Measurements from ENCODE around the gene MAFG.

The MAFG gene

DNA sequence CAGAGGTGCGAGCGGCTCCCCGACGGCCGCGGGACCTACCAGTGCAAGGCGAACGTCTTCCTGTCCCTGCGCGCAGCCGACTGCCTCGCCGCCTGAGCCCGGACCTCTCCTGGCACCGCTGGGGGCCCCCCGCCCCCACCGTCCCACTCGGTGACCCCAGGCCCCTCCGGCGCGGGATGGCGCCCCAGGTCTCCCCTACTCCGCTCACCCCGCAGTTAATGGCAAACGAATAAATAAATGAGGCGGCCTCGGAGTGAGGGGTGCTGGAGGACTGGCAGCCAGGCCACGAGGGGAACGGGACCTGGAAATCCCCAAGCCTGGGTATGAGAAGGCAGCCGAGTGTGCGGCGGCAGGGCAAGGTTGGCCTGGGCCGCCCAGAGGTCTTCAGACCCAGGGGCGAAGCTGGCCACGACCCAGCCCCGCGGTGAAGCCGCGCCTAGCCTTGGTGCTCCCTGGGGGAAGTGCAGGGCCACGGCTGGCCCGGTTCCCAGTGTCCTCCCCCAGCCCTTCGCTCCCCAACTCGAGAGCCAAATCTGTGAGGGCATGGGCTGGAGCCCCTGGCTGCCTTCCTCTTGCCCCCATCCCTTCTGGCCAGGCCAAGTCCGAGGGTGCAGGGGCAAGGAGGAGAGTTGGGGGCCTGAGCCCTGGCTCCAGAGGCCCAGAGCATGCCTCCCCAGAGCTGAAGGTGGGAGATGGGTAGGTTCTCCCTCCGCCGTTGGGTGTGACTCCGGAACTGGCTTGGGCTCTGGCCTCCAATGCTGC is 24.7 kb downstream of the MAFG start:
- Histone ChIP-seq H3K9ac (ENCODE audit: low read length in 5 of 5) (peak overlapping the region in 1 of 5 donors; percentile 25), H3K27ac (ENCODE audit: low read depth, low read length) (no peak overlapping the region), H3K4me1 (ENCODE audit: control insufficient read depth in 5 of 5, insufficient read depth in 5 of 5, low read length in 5 of 5) (peaks cover 0 to 19% (median 11%) of the 10 kb centered on the region in 5 donors), H3K27me3 (ENCODE audit: control insufficient read depth in 5 of 5, insufficient read depth in 4 of 5, low read length in 5 of 5) (peaks cover 0 to 3% (median 0%) of the 10 kb centered on the region in 5 donors), H3K9me3 (ENCODE audit: control insufficient read depth in 5 of 5, low read length in 5 of 5) (no peaks in the 10 kb centered on the region), H3K36me3 (ENCODE audit: control insufficient read depth in 5 of 5, insufficient read depth in 5 of 5, low read length in 5 of 5) (peaks cover 0 to 67% (median 52%) of the 10 kb centered on the region in 5 donors), H3K4me3 (ENCODE audit: low read depth in 1 of 5, low read length in 5 of 5) (peak overlapping the region in 2 of 5 donors; percentile 47 to 52)

DNA sequence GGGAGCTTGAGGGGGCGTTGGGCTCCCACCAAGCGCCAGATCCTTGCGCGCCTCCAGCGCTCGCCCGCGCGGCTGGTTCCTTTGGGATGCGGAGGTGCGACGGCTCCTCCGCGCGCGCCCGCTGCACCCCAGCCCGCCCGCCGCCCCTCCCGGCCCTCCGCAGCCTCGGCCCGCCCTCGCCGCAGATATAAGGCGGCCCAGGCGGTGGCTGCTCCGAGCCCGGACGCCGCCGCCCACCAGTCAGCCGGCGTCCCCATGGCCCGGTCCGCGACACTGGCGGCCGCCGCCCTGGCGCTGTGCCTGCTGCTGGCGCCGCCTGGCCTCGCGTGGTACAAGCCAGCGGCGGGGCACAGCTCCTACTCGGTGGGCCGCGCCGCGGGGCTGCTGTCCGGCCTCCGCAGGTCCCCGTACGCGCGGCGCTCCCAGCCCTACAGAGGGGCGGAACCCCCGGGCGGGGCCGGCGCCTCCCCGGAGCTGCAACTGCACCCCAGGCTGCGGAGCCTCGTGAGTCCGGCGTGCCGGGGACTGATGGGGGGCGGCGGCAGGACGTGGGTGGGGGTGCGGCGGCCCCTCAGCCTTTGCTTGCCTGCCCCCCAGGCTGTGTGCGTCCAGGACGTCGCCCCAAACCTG is 25.4 kb downstream of the MAFG start, which contains the start of gene NPB:
NPB (plus strand) TSS at position 216 of the 630 bp plus-strand sequence; CDS start at position 256, 40 bp downstream.
- Histone ChIP-seq H3K36me3 (ENCODE audit: control insufficient read depth in 5 of 5, insufficient read depth in 5 of 5, low read length in 5 of 5) (peaks cover 0 to 69% (median 52%) of the 10 kb centered on the region in 5 donors), H3K27ac (ENCODE audit: low read depth, low read length) (no peak within 1 kb of the TSS), H3K27me3 (ENCODE audit: control insufficient read depth in 5 of 5, insufficient read depth in 4 of 5, low read length in 5 of 5) (peaks cover 0 to 3% (median 0%) of the 10 kb centered on the region in 5 donors), H3K9me3 (ENCODE audit: control insufficient read depth in 5 of 5, low read length in 5 of 5) (no peaks in the 10 kb centered on the region), H3K4me1 (ENCODE audit: control insufficient read depth in 5 of 5, insufficient read depth in 5 of 5, low read length in 5 of 5) (peaks cover 0 to 19% (median 11%) of the 10 kb centered on the region in 5 donors), H3K9ac (ENCODE audit: low read length in 5 of 5) (peak within 1 kb of the TSS in 1 of 5 donors; percentile 25), H3K4me3 (ENCODE audit: low read depth in 1 of 5, low read length in 5 of 5) (peak within 1 kb of the TSS in 2 of 5 donors; percentile 47 to 52)

DNA sequence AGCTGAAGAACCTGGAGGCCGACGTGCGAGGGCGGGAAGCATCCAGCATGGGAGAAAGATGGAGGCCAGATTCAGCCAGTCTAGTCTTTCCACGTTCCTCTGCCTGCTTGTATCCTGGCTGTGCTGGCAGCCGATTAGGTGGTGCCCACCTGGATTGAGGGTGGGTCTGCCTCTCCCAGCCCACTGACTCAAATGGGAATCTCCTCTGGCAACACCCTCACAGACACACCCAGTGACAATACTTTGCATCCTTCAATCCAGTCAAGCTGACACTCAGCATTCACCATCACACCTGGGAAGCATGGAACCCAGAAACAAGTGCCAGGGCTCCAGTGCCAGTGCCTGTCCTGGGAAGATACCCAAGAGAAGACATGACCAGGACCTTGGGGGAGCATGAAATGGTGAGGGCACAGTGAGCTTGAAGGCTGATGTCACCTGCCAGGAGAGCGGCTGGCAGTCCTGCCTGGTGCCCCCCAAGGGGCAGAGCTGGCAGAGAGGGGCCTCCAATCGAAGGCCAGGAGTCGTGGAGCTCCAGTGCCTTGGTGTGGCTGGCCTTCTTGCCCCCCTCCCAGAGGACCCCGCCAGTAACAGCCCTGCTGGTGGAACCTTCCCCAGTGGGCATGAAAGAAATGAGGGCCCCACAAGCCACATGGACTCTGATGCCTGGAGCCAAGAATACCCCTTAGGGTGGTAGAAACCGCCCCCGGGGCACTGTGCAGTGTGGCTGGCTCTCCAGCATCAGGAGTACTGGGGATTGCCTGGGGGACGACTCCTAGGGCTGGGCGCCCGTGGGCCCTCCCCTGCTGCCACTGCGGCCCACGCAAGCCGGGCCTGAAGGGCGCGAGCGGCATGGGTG is 26.1 kb downstream of the MAFG start:
- H3K9me3 ChIP-seq (ENCODE audit: control insufficient read depth in 5 of 5, low read length in 5 of 5) = no peaks in the 10 kb centered on the region
- H3K4me3 ChIP-seq (ENCODE audit: low read depth in 1 of 5, low read length in 5 of 5) = peak overlapping the region in 2 of 5 donors; percentile 18 to 52
- H3K4me1 ChIP-seq (ENCODE audit: control insufficient read depth in 5 of 5, insufficient read depth in 5 of 5, low read length in 5 of 5) = peaks cover 0 to 19% (median 11%) of the 10 kb centered on the region in 5 donors
- peaks cover 0 to 69% (median 52%) of the 10 kb centered on the region in 5 donors for H3K36me3 ChIP-seq (ENCODE audit: control insufficient read depth in 5 of 5, insufficient read depth in 5 of 5, low read length in 5 of 5)
- H3K27me3 ChIP-seq (ENCODE audit: control insufficient read depth in 5 of 5, insufficient read depth in 4 of 5, low read length in 5 of 5) = peaks cover 0 to 3% (median 0%) of the 10 kb centered on the region in 5 donors
- no peak overlapping the region for H3K9ac ChIP-seq (ENCODE audit: low read length in 5 of 5)
- H3K27ac ChIP-seq (ENCODE audit: low read depth, low read length) = no peak overlapping the region

DNA sequence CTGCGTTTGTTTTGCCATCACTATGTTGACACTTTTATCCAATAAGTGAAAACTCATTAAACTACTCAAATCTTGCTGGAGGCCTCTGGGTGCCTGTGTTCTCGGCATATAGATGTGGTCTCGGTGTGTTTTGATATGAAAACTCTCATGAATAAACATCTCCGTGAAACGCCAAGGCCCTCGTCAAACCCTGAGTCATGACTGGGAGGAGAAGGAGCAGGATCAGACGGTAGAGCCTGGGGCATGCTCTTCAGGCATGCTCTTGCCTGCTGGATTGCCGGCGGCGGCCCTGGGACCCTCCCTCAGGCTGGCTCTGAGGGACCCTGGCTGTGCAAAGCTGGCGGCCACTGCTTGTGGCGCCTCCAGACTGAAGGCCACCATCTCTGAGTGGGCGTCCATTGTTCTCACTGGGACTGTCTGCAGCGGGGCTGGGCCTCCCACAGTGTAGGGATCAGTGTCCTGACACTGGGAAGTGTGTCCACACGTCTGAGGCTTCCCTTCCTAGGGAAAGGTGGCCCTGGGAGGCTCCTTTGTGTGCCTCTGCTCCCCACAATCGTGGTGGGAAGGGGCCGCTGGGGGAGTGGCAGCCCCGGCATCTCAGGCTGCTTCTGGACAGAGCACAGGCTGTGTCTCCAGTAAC is 27.2 kb downstream of the MAFG start:
- Histone ChIP-seq H3K36me3 (ENCODE audit: control insufficient read depth in 5 of 5, insufficient read depth in 5 of 5, low read length in 5 of 5) (peaks cover 0 to 65% (median 51%) of the 10 kb centered on the region in 5 donors), H3K4me3 (ENCODE audit: low read depth in 1 of 5, low read length in 5 of 5) (no peak overlapping the region), H3K9ac (ENCODE audit: low read length in 5 of 5) (no peak overlapping the region)

DNA sequence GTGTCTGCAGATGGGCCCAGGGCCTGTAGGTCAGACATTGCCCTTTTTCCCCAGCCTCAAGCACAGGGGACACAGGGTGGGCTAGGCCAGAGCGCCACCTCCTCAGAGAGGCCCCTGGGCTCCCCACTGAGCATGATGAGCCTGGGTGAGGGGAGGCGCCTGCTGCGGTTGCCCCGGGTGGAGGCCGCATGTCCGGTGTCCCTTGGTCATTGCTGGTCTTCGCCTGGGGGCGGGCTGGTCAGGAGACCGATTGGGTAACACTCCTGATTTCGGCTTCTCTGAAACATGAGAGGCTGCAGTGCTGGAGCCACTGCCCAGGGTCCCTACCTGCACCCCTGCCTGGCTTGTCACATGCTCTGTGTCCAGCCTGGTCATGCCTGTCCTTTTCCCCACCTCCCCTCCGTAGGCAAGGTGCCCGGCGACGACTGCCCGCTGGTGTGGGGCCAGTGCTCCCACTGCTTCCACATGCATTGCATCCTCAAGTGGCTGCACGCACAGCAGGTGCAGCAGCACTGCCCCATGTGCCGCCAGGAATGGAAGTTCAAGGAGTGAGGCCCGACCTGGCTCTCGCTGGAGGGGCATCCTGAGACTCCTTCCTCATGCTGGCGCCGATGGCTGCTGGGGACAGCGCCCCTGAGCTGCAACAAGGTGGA is 27.9 kb downstream of the MAFG start:
- Histone ChIP-seq H3K27ac (ENCODE audit: low read depth, low read length) (no peak overlapping the region), H3K27me3 (ENCODE audit: control insufficient read depth in 5 of 5, insufficient read depth in 4 of 5, low read length in 5 of 5) (peaks cover 0 to 3% (median 0%) of the 10 kb centered on the region in 5 donors), H3K4me3 (ENCODE audit: low read depth in 1 of 5, low read length in 5 of 5) (no peak overlapping the region), H3K36me3 (ENCODE audit: control insufficient read depth in 5 of 5, insufficient read depth in 5 of 5, low read length in 5 of 5) (peaks cover 0 to 64% (median 51%) of the 10 kb centered on the region in 5 donors), H3K4me1 (ENCODE audit: control insufficient read depth in 5 of 5, insufficient read depth in 5 of 5, low read length in 5 of 5) (peaks cover 0 to 19% (median 11%) of the 10 kb centered on the region in 5 donors), H3K9ac (ENCODE audit: low read length in 5 of 5) (no peak overlapping the region), H3K9me3 (ENCODE audit: control insufficient read depth in 5 of 5, low read length in 5 of 5) (no peaks in the 10 kb centered on the region)

More for the DNA sequence above, 27.2 kb downstream of the MAFG start:
- H3K4me1 ChIP-seq (ENCODE audit: control insufficient read depth in 5 of 5, insufficient read depth in 5 of 5, low read length in 5 of 5) = peaks cover 0 to 19% (median 11%) of the 10 kb centered on the region in 5 donors
- no peaks in the 10 kb centered on the region for H3K9me3 ChIP-seq (ENCODE audit: control insufficient read depth in 5 of 5, low read length in 5 of 5)
- no peak overlapping the region for H3K27ac ChIP-seq (ENCODE audit: low read depth, low read length)
- H3K27me3 ChIP-seq (ENCODE audit: control insufficient read depth in 5 of 5, insufficient read depth in 4 of 5, low read length in 5 of 5) = peaks cover 0 to 3% (median 0%) of the 10 kb centered on the region in 5 donors

DNA sequence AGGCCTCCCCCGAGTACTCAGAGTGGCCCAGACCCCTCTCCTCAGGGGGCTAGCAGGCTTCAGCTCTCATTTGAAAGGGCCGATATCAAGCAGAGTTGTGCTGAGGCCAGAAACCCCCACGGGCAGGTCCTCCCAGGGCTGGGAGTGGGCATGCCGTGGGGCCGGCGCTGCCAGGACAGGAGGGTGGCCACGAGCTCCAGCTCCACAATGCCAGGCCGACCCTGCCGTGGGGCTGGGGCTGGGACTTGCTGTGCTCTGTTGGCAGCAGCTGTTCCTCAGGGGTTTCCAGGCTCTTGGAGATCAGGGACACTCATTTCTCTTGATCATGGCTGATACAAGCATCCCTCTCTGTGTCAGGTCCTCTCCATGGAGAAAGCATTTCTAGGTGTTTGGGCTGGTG is 28.6 kb downstream of the MAFG start:
- Histone ChIP-seq H3K4me1 (ENCODE audit: control insufficient read depth in 5 of 5, insufficient read depth in 5 of 5, low read length in 5 of 5) (peaks cover 0 to 19% (median 11%) of the 10 kb centered on the region in 5 donors), H3K36me3 (ENCODE audit: control insufficient read depth in 5 of 5, insufficient read depth in 5 of 5, low read length in 5 of 5) (peaks cover 0 to 63% (median 50%) of the 10 kb centered on the region in 5 donors), H3K9me3 (ENCODE audit: control insufficient read depth in 5 of 5, low read length in 5 of 5) (no peaks in the 10 kb centered on the region)

DNA sequence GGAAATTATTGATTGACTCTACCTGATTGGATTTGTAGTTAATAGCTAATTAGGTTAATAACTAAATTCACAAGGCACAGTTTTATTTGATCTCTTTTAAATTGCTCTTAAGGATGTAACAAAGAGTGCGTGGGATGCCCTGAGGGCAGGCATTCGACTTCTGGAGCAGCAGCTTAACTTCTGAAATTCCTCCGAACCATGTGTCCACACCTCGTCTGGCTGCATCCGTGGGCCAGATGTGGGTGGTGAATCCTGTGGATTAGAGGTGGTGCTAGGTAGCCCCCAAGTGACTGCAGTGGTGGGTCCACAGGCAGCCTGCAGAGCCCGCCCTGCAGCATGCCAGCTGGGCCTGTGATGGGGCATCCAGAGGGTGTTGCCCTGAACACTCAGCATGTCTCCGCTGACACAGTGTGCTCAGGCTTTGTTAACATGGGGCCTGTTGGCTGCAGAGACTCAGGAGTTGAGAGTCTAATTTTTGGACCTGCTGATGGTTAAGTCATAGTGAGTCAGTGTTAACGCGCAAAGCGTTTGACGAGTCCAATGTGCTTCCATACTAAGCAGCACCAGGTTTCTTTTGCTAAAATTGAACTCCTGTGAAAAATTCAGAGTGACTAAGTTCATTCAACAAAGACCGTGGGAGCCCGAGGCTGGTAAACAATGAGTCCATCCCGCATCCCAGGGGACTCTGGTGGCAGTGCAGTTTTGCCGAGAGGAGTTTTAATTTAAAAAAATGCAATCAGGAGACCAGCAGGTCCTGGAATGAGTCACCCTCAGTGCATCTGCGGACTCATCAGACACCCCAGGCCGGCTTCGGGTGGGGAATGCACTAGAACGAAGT is 29.3 kb downstream of the MAFG start:
- Histone ChIP-seq H3K27me3 (ENCODE audit: control insufficient read depth in 5 of 5, insufficient read depth in 4 of 5, low read length in 5 of 5) (peaks cover 0 to 3% (median 0%) of the 10 kb centered on the region in 5 donors), H3K36me3 (ENCODE audit: control insufficient read depth in 5 of 5, insufficient read depth in 5 of 5, low read length in 5 of 5) (peaks cover 0 to 68% (median 50%) of the 10 kb centered on the region in 5 donors), H3K9me3 (ENCODE audit: control insufficient read depth in 5 of 5, low read length in 5 of 5) (no peaks in the 10 kb centered on the region), H3K9ac (ENCODE audit: low read length in 5 of 5) (no peak overlapping the region), H3K4me1 (ENCODE audit: control insufficient read depth in 5 of 5, insufficient read depth in 5 of 5, low read length in 5 of 5) (peaks cover 0 to 19% (median 11%) of the 10 kb centered on the region in 5 donors), H3K4me3 (ENCODE audit: low read depth in 1 of 5, low read length in 5 of 5) (no peak overlapping the region), H3K27ac (ENCODE audit: low read depth, low read length) (no peak overlapping the region)

More for the DNA sequence above, 28.6 kb downstream of the MAFG start:
- Histone ChIP-seq H3K9ac (ENCODE audit: low read length in 5 of 5) (no peak overlapping the region), H3K4me3 (ENCODE audit: low read depth in 1 of 5, low read length in 5 of 5) (no peak overlapping the region), H3K27me3 (ENCODE audit: control insufficient read depth in 5 of 5, insufficient read depth in 4 of 5, low read length in 5 of 5) (peaks cover 0 to 3% (median 0%) of the 10 kb centered on the region in 5 donors), H3K27ac (ENCODE audit: low read depth, low read length) (no peak overlapping the region)

DNA sequence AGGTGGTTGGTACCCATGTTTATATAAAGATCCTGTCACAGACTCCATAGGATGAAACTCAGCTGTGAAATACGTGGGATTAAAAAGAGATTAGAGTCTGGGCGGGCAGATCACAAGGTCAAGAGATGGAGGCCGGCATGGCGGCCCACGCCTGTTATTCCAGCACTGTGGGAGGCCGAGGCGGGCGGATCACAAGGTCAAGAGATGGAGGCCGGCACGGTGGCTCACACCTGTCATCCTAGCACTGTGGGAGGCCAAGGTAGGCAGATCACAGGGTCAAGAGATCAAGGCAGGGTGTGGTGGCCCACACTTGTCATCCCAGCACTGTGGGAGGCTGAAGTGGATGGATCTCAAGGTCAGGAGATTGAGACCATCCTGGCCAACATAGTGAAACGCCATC is 32.1 kb downstream of the MAFG start:
- no peak overlapping the region for H3K9ac ChIP-seq (ENCODE audit: low read length in 5 of 5)
- peaks cover 0 to 64% (median 49%) of the 10 kb centered on the region in 5 donors for H3K36me3 ChIP-seq (ENCODE audit: control insufficient read depth in 5 of 5, insufficient read depth in 5 of 5, low read length in 5 of 5)
- no peaks in the 10 kb centered on the region for H3K27me3 ChIP-seq (ENCODE audit: control insufficient read depth in 5 of 5, insufficient read depth in 4 of 5, low read length in 5 of 5)
- peaks cover 2 to 17% (median 16%) of the 10 kb centered on the region in 5 donors for H3K4me1 ChIP-seq (ENCODE audit: control insufficient read depth in 5 of 5, insufficient read depth in 5 of 5, low read length in 5 of 5)
- H3K27ac ChIP-seq (ENCODE audit: low read depth, low read length) = no peak overlapping the region
- no peaks in the 10 kb centered on the region for H3K9me3 ChIP-seq (ENCODE audit: control insufficient read depth in 5 of 5, low read length in 5 of 5)
- no peak overlapping the region for H3K4me3 ChIP-seq (ENCODE audit: low read depth in 1 of 5, low read length in 5 of 5)

Measured in subcutaneous abdominal adipose tissue (tissue), 5 donors.